Lower leg skin (tissue), 3 donors: ENCODE results near the gene ADRB2.

Experiments
- CTCF ChIP-seq, 3 donors: fragments of 450-650 bp; IDR thresholded peaks; one replicate each; pipeline ENCODE4 v1.5.1; 2016; ENCODE audit warnings: antibody characterized with exemption in 3 of 3, mild to moderate bottlenecking in 3 of 3, moderate library complexity in 2 of 3
- POLR2A ChIP-seq, 2 donors: fragments of 450-650 bp; IDR thresholded peaks; one replicate each; pipeline ENCODE4 v1.6.1; 2016 to 2017; ENCODE audit warnings: antibody characterized with exemption in 2 of 2, mild to moderate bottlenecking in 1 of 2, moderate library complexity in 1 of 2

- TF ChIP-seq POLR2A (IDR thresholded peaks at IDR 0.05) (no peak), CTCF (IDR thresholded peaks at IDR 0.05) (no peak)
Observed at GRCh38 chr5:148858106-148858505, 31.7 kb downstream of the ADRB2 start.
